NCI-H1694 treated with DMSO at 0.1 percent for 48 hours (cell line): ENCODE measurements around the gene TNIK.

Source experiments
- DNase-seq: peaks from one replicate; lab custom pipeline; 2025; lab: John Stamatoyannopoulos, UW

Gene TNIK

GRCh38 chr3:171165983-171166382 is 294.2 kb downstream of the TNIK start:
- no peak for DNase-seq

DNA sequence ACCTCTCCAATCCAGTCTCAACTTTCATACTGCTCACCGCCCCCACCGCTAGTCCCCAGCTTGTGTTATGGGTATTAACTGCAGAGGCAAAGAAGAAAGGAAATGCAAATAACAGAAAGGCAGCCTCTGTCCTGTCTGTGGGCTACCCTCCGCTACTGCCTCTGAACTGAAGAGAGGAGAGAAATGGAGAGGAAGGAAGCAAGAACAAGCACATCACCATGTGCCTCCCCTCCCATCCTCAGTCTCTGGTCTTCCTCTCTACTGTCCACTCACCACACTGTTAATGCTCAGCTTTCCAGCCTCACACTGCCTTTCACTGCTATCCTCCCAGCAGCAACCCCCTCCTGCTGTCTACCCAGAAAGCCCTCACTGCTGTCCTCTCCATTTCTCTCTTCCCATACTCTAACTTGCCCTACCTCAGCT is 294.7 kb downstream of the TNIK start:
- DNase-seq: no peak

GRCh38 chr3:171164067-171164465 is 296.1 kb downstream of the TNIK start:
- DNase-seq: no peak

DNA sequence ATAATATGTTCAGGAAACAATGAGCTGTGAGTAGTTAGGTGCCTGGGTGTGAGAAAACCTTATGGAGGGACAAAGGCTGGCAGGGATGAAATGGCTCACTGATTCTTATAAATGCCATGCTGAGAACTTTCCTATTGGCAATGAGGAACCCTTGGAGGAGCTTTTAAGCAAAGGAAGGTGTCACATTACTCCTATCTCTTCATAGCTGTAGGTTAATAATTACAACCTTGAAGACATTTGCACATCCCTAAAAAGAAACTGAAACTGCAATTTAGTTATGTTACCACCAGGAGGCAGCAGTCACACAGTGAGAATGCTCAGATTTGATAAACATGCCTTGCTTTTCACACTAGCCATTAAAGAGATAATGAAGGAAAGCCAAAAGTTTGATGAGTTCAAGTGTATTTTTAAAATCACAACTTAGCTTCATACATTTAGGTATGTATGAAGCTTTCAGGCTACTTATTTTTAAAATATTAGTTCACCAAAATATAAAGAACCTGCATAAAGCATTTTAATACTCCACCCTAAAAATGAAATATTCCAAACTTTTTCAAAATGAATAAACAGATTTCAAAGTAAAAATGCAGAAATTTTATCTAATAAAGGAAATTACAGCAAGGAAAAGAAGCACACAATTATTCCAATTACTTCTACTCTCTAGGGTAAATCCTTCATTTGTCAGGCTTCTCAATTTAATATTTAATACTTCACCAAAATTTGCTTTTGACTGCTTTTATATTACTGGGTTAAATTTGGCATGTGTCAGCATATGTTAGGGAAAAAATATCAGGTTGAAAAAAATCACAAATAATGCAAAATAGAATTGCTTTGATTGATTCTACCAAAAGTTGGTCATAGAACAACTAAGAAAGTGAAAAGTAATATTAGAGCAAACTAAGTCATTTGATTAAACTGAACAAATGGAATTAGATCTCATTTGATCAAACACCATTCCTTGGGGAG is 296.8 kb downstream of the TNIK start:
- DNase-seq: peak; percentile 4

- DNase-seq: no peak
Measured at GRCh38 chr3:171160325-171160724, 299.9 kb downstream of the TNIK start.

- DNase-seq: no peak
Measured at GRCh38 chr3:171159822-171160157, 300.4 kb downstream of the TNIK start.

DNA sequence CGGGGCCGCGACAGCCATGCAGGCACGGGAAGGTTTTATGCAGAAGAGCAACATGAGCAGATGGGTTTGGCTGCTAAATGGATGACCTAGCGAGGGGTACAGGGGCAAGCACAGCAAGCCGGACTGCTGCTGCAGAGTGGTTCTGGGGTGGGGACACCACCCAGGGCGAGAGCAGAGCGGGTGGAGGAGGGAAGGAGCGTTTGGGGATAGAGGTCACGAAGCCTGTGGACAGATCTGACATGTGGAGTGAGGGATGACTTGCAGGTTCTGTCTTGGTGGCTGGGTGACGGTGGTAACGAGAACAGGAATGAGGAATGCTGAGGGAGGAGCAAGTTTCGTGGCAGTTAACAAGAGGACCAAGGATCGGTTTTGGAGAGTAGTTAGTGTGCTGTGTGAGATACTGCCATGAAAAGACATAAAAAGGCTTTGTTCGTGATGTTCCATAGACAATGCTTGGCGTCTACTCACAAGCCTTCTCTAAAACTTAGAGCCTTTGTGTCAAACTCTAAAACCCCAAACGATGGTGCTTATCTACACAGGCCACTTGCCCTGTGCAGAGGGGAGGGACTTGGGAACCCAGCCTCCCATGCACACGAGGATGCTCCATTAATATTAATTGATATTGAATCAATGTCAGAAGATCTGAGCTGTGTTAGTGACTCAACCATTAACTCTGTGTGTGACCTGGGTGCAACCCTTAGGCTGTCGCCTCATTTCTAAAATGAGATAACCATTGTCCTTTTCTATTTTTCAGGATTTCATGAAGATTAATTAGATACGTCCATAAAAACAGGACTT is 301.0 kb downstream of the TNIK start:
- no peak for DNase-seq

- DNase-seq: no peak
Measured at GRCh38 chr3:171157980-171158379, 302.2 kb downstream of the TNIK start.

DNA sequence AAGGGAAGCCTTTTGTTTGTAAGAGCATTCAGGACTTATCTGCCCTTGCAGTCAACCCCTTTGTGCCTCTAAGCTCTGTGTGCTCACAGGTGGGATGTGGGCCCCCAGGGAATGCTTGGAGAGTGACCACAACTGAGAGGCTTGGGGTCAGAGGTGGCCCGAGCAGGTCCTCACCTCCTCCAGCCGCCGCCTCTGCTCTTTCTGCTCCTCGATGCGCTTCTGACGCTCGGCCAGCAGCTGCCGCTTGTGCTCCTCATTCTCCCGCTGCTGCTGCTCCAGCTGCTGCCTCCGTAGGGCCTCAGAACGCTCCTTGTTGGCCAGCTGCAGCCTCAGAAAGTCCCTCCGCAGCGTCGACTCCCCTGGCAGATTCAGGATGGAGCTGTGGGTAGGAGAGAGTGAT is 302.9 kb downstream of the TNIK start:
- no peak for DNase-seq

DNA sequence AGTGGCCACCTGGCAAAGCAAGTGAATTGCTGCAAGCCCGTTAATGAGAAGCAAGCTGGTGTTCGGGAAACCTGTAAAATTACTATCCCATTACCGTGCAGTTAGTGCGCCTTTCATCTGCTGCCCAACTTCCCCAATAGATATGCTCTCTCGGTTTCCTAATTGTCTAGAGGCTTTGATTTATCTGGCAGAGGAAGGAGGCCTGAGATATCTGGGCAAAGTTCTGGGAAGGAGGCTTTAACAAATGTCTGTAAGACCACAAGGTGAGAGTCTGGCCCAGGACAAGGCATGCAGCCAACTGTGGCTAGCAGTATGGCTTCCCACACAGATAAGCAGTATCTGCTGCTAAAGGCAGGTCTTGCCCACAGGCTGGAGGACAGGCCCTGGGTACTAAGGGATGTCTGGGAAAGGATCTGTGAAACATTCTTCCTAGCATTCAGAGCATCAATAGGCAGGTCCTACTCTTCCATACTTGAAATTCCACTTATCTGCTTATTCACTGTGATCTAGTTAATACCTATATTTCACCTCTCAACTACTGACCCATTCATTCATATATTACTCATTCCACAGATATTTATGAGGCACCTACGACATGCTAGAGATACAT is 303.7 kb downstream of the TNIK start:
- DNase-seq: no peak

GRCh38 chr3:171155122-171155700 is 305.0 kb downstream of the TNIK start:
- DNase-seq: no peak

- DNase-seq: no peak
Measured at GRCh38 chr3:171150945-171151344, 309.3 kb downstream of the TNIK start.

DNA sequence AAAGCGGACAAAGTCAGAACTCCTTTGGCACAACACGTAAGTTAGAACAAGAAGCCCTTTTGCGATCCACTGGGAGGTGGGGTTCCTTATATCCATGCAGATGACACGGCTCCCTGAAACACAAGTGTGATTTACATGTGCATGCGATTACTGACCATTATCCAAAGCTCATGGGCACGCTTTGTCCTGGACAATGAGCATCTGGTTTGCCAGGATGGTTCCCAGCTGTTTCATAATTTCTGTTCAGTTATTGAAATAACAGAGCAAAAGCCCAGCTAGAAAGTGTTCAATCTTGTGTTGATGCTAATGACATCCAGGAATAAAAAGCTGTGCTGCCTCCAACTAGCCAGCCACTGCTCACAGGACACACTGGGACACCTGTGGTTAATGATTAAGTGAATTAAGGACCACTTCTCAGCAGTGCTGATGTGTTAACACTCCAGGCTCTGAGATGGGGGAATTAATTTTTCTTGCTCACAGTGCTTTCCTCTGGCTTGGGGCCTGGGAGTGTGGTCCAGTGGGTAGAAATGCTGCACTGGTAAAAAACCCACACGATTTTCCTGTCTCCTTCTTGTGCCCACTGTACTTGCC is 310.6 kb downstream of the TNIK start:
- DNase-seq: no peak

- DNase-seq: no peak
Measured at GRCh38 chr3:171145798-171146197, 314.4 kb downstream of the TNIK start.

DNA sequence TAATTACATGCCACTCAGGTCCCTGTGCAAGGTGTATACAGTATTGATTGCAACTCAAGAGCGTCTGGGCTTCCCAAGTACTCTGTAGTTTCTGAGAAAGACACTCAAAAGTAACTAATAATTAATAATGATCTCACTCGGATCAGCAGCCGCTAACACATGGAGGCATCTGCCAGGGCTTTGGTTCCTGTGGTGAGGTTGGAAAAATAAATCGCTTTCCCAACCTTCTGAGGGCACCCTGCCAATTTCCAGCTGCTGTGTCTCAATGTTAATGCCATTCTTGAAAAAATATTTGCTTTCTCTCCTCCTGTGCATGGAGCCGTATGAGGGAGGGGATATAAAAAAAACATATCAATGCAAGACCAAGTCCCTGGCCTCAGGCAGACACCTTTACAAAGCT is 317.2 kb downstream of the TNIK start:
- no peak for DNase-seq

DNA sequence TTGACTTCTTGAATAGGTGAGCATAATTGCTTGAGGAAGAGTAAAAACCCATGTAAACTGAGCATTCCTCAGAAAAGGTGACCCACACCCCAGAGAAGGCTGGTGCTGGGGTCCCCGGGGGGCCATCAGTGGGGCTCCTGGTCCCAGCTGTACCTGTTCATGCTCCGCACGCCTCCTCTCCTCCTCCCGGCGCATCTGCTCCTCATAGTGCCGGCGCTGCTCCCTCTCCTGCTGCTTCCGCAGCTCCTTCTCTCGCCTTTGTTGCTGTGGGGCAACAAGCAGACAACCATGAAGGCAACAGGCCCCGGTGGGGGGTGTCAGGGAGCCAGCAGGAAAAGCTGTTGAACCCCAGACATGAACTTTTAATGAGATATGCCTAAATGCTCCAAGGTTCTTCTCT is 320.0 kb downstream of the TNIK start:
- DNase-seq: no peak

- no peak for DNase-seq
Measured at GRCh38 chr3:171138027-171138426, 322.2 kb downstream of the TNIK start.

DNA sequence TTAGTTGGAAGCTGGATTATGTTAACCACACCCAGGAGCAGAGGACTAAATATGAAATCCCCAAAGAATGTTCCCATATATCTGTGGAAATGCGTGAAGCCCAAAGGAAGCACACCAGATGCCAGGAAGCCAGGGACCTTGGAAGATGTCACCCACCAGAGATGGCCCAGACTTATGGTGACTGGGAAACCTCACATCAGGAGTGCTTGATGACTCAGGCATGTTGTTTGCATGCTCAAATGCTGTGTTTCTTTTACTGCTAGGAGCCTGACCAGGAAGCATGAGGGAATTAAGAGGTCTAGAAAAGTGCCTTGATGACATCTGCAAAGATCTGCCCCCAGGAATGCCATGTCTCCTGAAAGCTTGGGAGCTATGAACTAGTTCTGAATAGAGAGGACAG is 324.7 kb downstream of the TNIK start:
- no peak for DNase-seq

DNA sequence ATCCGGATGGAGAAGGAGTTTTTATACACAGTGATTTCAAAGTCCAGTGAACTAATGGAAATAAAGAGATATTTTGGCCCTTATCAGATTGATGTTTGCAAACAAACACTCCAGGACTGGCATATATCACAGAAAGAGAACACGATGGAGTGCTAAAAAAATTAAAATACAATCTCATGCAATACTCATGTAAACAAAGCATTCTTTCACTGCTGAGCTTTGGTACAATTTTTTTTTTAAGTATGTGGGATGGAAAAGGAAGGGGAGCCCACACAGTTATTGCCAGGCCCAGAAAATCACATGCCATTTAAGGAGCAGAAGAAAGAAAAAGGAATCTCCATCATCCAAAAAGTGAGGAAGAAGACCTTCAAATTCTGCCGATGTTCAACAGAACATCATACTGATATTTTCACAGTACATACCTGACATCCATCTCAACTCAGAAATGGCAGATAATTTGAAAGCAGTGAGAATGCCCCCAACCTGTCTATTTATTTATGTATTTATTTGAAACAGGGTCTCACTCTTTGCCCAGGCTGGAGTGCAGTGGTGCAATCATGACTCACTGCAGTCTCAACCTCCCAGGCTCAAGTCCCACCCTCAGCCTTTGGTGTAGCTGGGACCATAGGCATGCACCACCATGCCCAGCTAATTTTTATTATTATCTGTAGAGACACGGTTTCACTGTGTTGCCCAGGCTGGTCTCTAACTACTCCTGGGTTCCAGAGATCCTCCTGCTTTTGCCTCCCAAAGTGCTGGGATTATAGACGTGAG is 326.2 kb downstream of the TNIK start:
- no peak for DNase-seq

GRCh38 chr3:171133337-171133736 is 326.9 kb downstream of the TNIK start:
- no peak for DNase-seq

GRCh38 chr3:171132873-171133272 is 327.3 kb downstream of the TNIK start:
- no peak for DNase-seq
